Neural cell (in vitro differentiated cells): ENCODE data around the gene VCX3B. TPM values are rescaled to one million over a fixed set of nuclear protein-coding genes. Genes with fewer than 3 reads are reported as not detected.
"Not testable (repeated sequence)": the region's sequence is repeated elsewhere in the genome, so short reads cannot be mapped to it uniquely, and the experiment has no call there.

Source experiments
- H2AFZ ChIP-seq: fragments of 200-600, 300-800 bp; sonication (generic), shearing (Covaris generic); 2 replicates; pipeline ENCODE4 v1.6.0; 2014; ENCODE audit warnings: low read depth, mild to moderate bottlenecking, antibody characterized with exemption, low read length, moderate library complexity
- H3F3A ChIP-seq: fragments of 200-600 bp; shearing (Covaris generic); 2 replicates; pipeline ENCODE4 v1.6.1; 2016; ENCODE audit warnings: mild to moderate bottlenecking, moderate library complexity, mixed read lengths, antibody characterized with exemption, low read length; ENCODE audit not compliant: insufficient read depth, poor library complexity, severe bottlenecking
- H3K27ac ChIP-seq: fragments of 200-600, 300-800 bp; sonication (generic), shearing (Covaris generic); 2 replicates; pipeline ENCODE4 v1.5.1; 2014; ENCODE audit warnings: mild to moderate bottlenecking, low read length, moderate library complexity
- H3K27me3 ChIP-seq: fragments of 300-800, 200-600 bp; sonication (generic), shearing (Covaris generic); 2 replicates; pipeline ENCODE4 v1.6.0; 2014; ENCODE audit warnings: mild to moderate bottlenecking, low read depth, low read length, moderate library complexity; ENCODE audit not compliant: insufficient read depth
- H3K36me3 ChIP-seq: fragments of 300-800, 200-600 bp; sonication (generic), shearing (Covaris generic); 2 replicates; pipeline ENCODE4 v1.5.1; 2014; ENCODE audit warnings: mild to moderate bottlenecking, antibody characterized with exemption, low read length, moderate library complexity; ENCODE audit not compliant: insufficient read depth
- H3K4me2 ChIP-seq: fragments of 300-800, 200-600 bp; sonication (generic), shearing (Covaris generic); 2 replicates; pipeline ENCODE4 v1.6.0; 2014; ENCODE audit warnings: mild to moderate bottlenecking, low read length
- H3K4me3 ChIP-seq: fragments of 300-800, 200-600 bp; sonication (generic), shearing (Covaris generic); 2 replicates; pipeline ENCODE4 v1.5.1; 2014; ENCODE audit warnings: mild to moderate bottlenecking, low read length, moderate library complexity
- H3K79me2 ChIP-seq: fragments of 200-600 bp; shearing (Covaris generic); replicated peaks from 2 replicates; pipeline ENCODE4 v1.6.0; 2014; ENCODE audit warnings: mild to moderate bottlenecking, low read length, moderate library complexity; ENCODE audit not compliant: insufficient read depth
- H3K9ac ChIP-seq: fragments of 300-800, 200-600 bp; sonication (generic), shearing (Covaris generic); 2 replicates; pipeline ENCODE4 v1.6.1; 2016; ENCODE audit warnings: mild to moderate bottlenecking, low read length, mixed read lengths
- H3K9me2 ChIP-seq: fragments of 200-600 bp; shearing (Covaris generic); 2 replicates; pipeline ENCODE4 v1.6.1; 2016; ENCODE audit warnings: mild to moderate bottlenecking, low read length, mixed read lengths; ENCODE audit not compliant: insufficient read depth
- H3K9me3 ChIP-seq: fragments of 200-600, 300-800 bp; sonication (generic), shearing (Covaris generic); 2 replicates; pipeline ENCODE4 v1.6.1; 2016; ENCODE audit warnings: mild to moderate bottlenecking, mixed run types, low read length, moderate library complexity, mixed read lengths
- H4K20me1 ChIP-seq: fragments of 200-600 bp; shearing (Covaris generic); 2 replicates; pipeline ENCODE4 v1.6.1; 2016; ENCODE audit warnings: mild to moderate bottlenecking, mixed run types; ENCODE audit not compliant: insufficient read depth
- CTCF ChIP-seq: fragments of 450-650 bp; IDR thresholded peaks from 2 replicates; pipeline ENCODE4 v1.5.1; 2014; ENCODE audit warnings: antibody characterized with exemption, mild to moderate bottlenecking, moderate library complexity; ENCODE audit not compliant: poor library complexity, severe bottlenecking
- EP300 ChIP-seq: fragments of 450-650 bp; conservative IDR thresholded peaks from 2 replicates; pipeline ENCODE4 v1.6.1; 2014; ENCODE audit warnings: antibody characterized with exemption, mild to moderate bottlenecking, moderate library complexity; ENCODE audit not compliant: poor library complexity, severe bottlenecking
- EZH2 ChIP-seq: fragments of 200-600, 300-800 bp; shearing (Covaris generic), sonication (generic); IDR thresholded peaks from 2 replicates; pipeline ENCODE4 v1.6.1; 2014; ENCODE audit warnings: antibody characterized with exemption, low read length, borderline replicate concordance, mild to moderate bottlenecking; ENCODE audit not compliant: insufficient read depth, poor library complexity, severe bottlenecking
- MXI1 ChIP-seq: fragments of 450-650 bp; conservative IDR thresholded peaks from 2 replicates; pipeline ENCODE4 v1.6.1; 2014; ENCODE audit warnings: antibody characterized with exemption, mild to moderate bottlenecking; ENCODE audit not compliant: poor library complexity, severe bottlenecking
- POLR2AphosphoS5 ChIP-seq: IDR thresholded peaks from 2 replicates; pipeline ENCODE4 v1.6.1; 2012
- RAD21 ChIP-seq: fragments of 450-650 bp; conservative IDR thresholded peaks from 2 replicates; pipeline ENCODE4 v1.6.1; 2014; ENCODE audit warnings: antibody characterized with exemption, mild to moderate bottlenecking, moderate library complexity
- REST ChIP-seq: IDR thresholded peaks from 2 replicates; pipeline ENCODE4 v1.6.1; 2012; ENCODE audit warnings: borderline replicate concordance
- SMC3 ChIP-seq: fragments of 450-650 bp; conservative IDR thresholded peaks from 2 replicates; pipeline ENCODE4 v1.6.1; 2014; ENCODE audit warnings: antibody characterized with exemption, mild to moderate bottlenecking, moderate library complexity; ENCODE audit not compliant: poor library complexity
- TAF1 ChIP-seq: IDR thresholded peaks from 2 replicates; pipeline ENCODE4 v1.6.1; 2012; ENCODE audit warnings: low read depth
- polyA plus RNA-seq: library from polyadenylated mRNA; depleted of rRNA; stranded (reverse); fragments of >200 nt; gene quantifications from 2 replicates; pipeline ENCODE4 v1.2.3, GENCODE V29; 2014

The VCX3B gene
- polyA plus RNA-seq, 1 donor from 2014 or later, result not detected

GRCh38 chrX:8484360-8484949 is 19.8 kb downstream of the VCX3B start:
- no peaks in the 10 kb centered on the region for H4K20me1 ChIP-seq
- H3K9me3 ChIP-seq, result no peaks in the 10 kb centered on the region
- H3K36me3 ChIP-seq, result no peaks in the 10 kb centered on the region
- no peak overlapping the region for H2AFZ ChIP-seq
- H3K9me2 ChIP-seq, result no peaks in the 10 kb centered on the region
- no peaks in the 10 kb centered on the region for H3K27me3 ChIP-seq
- H3K4me3 ChIP-seq, result no peak overlapping the region
- TF ChIP-seq POLR2AphosphoS5 (no peak), RAD21 (no peak), MXI1 (no peak), EZH2 (no peak), EP300 (no peak), SMC3 (no peak), REST (no peak), TAF1 (no peak), CTCF (no peak)
- H3K27ac ChIP-seq, result no peak overlapping the region
- H3F3A ChIP-seq, result no peaks in the 10 kb centered on the region
- no peaks in the 10 kb centered on the region for H3K79me2 ChIP-seq
- no peak overlapping the region for H3K9ac ChIP-seq
- no peak overlapping the region for H3K4me2 ChIP-seq

- H3K79me2 ChIP-seq, H3K27me3 ChIP-seq, H3K9me2 ChIP-seq, H3K9ac ChIP-seq, H3K27ac ChIP-seq, H4K20me1 ChIP-seq, H3K4me3 ChIP-seq, H3K36me3 ChIP-seq, H2AFZ ChIP-seq, H3K4me2 ChIP-seq, H3K9me3 ChIP-seq, H3F3A ChIP-seq: not testable (repeated sequence)
These were observed 30.4 kb downstream of the VCX3B start for GRCh38 chrX:8495036-8495435.

- Histone ChIP-seq H3K79me2 (no peaks in the 10 kb centered on the region), H3K27me3 (no peaks in the 10 kb centered on the region), H2AFZ (no peak overlapping the region), H3K9me2 (no peaks in the 10 kb centered on the region), H4K20me1 (no peaks in the 10 kb centered on the region), H3F3A (no peaks in the 10 kb centered on the region), H3K36me3 (no peaks in the 10 kb centered on the region), H3K9me3 (no peaks in the 10 kb centered on the region), H3K4me2 (no peak overlapping the region), H3K27ac (no peak overlapping the region), H3K9ac (no peak overlapping the region), H3K4me3 (no peak overlapping the region)
- TF ChIP-seq EZH2, result no peak
- TF ChIP-seq EP300, result no peak
- no peak for TF ChIP-seq REST
- TF ChIP-seq SMC3, result no peak
- no peak for TF ChIP-seq POLR2AphosphoS5
- TF ChIP-seq TAF1, result no peak
- no peak for TF ChIP-seq CTCF
- TF ChIP-seq MXI1, result no peak
- TF ChIP-seq RAD21, result no peak
These were observed 35.6 kb downstream of the VCX3B start for GRCh38 chrX:8500203-8500602.
